ENCODE measurements around the gene COL26A1.

COL26A1 gene

GRCh38 chr7:101370836-101371235 is 8.2 kb downstream of the COL26A1 start:
- no peak for DNase-seq (ENCODE audit: low read depth)
- no peak overlapping the region for H3K4me3 ChIP-seq (ENCODE audit: low read depth, low read length)
- in situ Hi-C loops (cut with HindIII; ENCODE audit: low sequenced_read_pairs): no loop called here
- TF ChIP-seq CTCF (IDR thresholded peaks at IDR 0.05; ENCODE audit: low read depth, low read length, missing control alignments): no peak

GRCh38 chr7:101373812-101374614 is 11.3 kb downstream of the COL26A1 start:
- DNase-seq (ENCODE audit: low read depth): no peak
- no peak for TF ChIP-seq CTCF (IDR thresholded peaks at IDR 0.05; ENCODE audit: low read depth, low read length, missing control alignments)
- in situ Hi-C loops (cut with HindIII; ENCODE audit: low sequenced_read_pairs): no loop called here
- no peak overlapping the region for H3K4me3 ChIP-seq (ENCODE audit: low read depth, low read length)

- TF ChIP-seq CTCF (IDR thresholded peaks at IDR 0.05; ENCODE audit: low read depth, low read length, missing control alignments): no peak
- in situ Hi-C loops (cut with HindIII; ENCODE audit: low sequenced_read_pairs): no loop called here
- H3K4me3 ChIP-seq (ENCODE audit: low read depth, low read length): no peak overlapping the region
- DNase-seq (ENCODE audit: low read depth): no peak
These were observed 12.3 kb downstream of the COL26A1 start for GRCh38 chr7:101374990-101375389.

- in situ Hi-C loops (cut with HindIII; ENCODE audit: low sequenced_read_pairs): no loop called here
- DNase-seq (ENCODE audit: low read depth): no peak
- TF ChIP-seq CTCF (IDR thresholded peaks at IDR 0.05; ENCODE audit: low read depth, low read length, missing control alignments): no peak
- H3K4me3 ChIP-seq (ENCODE audit: low read depth, low read length): no peak overlapping the region
These were observed 13.9 kb downstream of the COL26A1 start for GRCh38 chr7:101376601-101377000.

- no peak overlapping the region for H3K4me3 ChIP-seq (ENCODE audit: low read depth, low read length)
- in situ Hi-C loops (cut with HindIII; ENCODE audit: low sequenced_read_pairs): no loop called here
- no peak for TF ChIP-seq CTCF (IDR thresholded peaks at IDR 0.05; ENCODE audit: low read depth, low read length, missing control alignments)
- no peak for DNase-seq (ENCODE audit: low read depth)
These were observed 14.6 kb downstream of the COL26A1 start for GRCh38 chr7:101377189-101377736.

- TF ChIP-seq CTCF (IDR thresholded peaks at IDR 0.05; ENCODE audit: low read depth, low read length, missing control alignments): peak; percentile 12
- no peak overlapping the region for H3K4me3 ChIP-seq (ENCODE audit: low read depth, low read length)
- in situ Hi-C loops (cut with HindIII; ENCODE audit: low sequenced_read_pairs): no loop called here
- no peak for DNase-seq (ENCODE audit: low read depth)
These were observed 16.1 kb downstream of the COL26A1 start for GRCh38 chr7:101378751-101379174.

Data from astrocyte of the cerebellum (primary cell).